PC-9 (cell line): Measurements from ENCODE around the gene ELP1.

Experiments used
- CTCF ChIP-seq: fragments of 200-600 bp; sonication (generic); conservative IDR thresholded peaks from 2 replicates; pipeline ENCODE4 v1.6.1; 2017; ENCODE audit warnings: mixed run types, antibody characterized with exemption, mild to moderate bottlenecking, moderate library complexity
- EZH2 ChIP-seq: fragments of 200-600 bp; sonication (generic); IDR thresholded peaks from 2 replicates; pipeline ENCODE4 v1.8.0; 2017; ENCODE audit warnings: antibody characterized with exemption, low read depth

GRCh38 chr9:108924466-108924865 lies 9.5 kb downstream of the ELP1 start:
- TF ChIP-seq CTCF: no peak
- TF ChIP-seq EZH2: no peak
